Right ventricle myocardium inferior (tissue), 1 donor: ENCODE results near the gene CLDN5. TPM values are rescaled to one million over a fixed set of nuclear protein-coding genes. Genes with fewer than 3 reads are reported as not detected.

Source experiments
- ATAC-seq: fragments of 200-7000 bp; cut with Tn5 transposase; one replicate; pipeline ENCODE4 v1.9.1; 2020; ENCODE audit warnings: mild to moderate bottlenecking, moderate library complexity
- DNase-seq: peaks from one replicate; pipeline ENCODE4 v3.0.0; 2021; ENCODE audit errors: missing footprints
- intact Hi-C: fragments of 100-400 bp; cut with DNase I; formaldehyde crosslinking; loops from one replicate; pipeline ENCODE4 v1.11.0; 2022
- total RNA-seq: library from RNA; stranded (reverse); fragmentation: NEBNext Ultra II Directional; extraction: Animal tissue kit (Norgen Biotek cat#: 25700); gene quantifications from one replicate; pipeline ENCODE4 v1.2.1, GENCODE V29; 2021
- donor health status: DM: no; HTN: yes; CAD: no; lungs with severe emphysema.

Gene CLDN5
- total RNA-seq, 1 donor from 2014 or later: 29.9 TPM

DNA sequence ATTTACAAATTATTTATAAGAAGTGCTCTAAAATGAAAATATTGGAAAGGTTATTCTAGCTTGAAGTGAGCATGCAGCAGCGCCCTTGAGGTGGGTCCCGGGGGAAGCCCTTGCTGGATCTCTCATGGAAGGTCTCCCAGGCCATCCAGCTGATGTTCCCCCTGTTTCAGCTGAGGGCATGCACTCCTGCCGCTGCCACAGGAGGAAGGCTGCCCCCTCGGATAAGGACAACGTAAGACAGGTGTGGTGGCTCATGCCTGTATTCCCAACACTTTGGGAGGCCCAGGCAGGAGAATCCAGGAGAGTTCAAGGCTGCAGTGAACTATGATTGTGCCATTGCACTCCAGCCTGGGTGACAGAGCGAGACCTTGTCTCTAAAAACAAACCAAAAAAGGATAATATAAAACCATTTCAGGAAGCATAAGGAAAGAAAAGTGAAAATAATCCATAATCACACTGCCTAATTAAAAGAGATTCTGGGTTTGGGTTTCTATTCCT lies 29.5 kb downstream of the CLDN5 start:
- intact Hi-C loops: no loop called here
- ATAC-seq (no peak), DNase-seq (no peak)

- DNase-seq (no peak), ATAC-seq (no peak)
- intact Hi-C loops: no loop called here
Observed at GRCh38 chr22:19494001-19494560, 30.1 kb downstream of the CLDN5 start.

- DNase-seq (no peak), ATAC-seq (no peak)
- intact Hi-C loops: no loop called here
Observed at GRCh38 chr22:19492504-19493174, 31.6 kb downstream of the CLDN5 start.

DNA sequence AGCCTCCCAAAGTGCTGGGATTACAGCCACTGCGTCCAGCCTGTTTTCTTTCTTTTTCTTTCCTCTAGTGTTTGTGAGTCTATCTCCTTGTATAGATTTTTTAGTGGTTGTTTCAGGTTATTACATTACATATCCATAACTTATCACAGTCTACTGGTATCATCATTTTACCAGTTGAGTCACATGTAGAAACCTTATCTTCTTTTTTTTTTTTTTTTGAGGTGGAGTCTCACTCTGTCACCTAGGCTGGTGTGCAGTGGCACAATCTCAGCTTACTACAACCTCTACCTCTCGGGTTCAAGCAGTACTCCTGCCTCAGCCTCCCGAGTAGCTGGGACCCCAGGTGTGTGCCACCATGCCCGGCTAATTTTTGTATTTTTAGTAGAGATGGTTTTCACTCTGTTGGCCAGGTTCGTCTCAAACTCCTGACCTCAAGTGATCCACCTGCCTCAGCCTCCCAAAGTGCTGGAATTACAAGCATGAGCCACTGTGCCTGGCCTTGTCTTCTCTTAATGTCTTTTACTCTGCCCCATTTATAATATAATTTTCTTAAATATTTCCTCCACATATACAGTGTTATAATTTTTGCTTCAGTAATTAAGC lies 33.5 kb downstream of the CLDN5 start:
- ATAC-seq (no peak), DNase-seq (no peak)
- intact Hi-C loops: no loop called here

DNA sequence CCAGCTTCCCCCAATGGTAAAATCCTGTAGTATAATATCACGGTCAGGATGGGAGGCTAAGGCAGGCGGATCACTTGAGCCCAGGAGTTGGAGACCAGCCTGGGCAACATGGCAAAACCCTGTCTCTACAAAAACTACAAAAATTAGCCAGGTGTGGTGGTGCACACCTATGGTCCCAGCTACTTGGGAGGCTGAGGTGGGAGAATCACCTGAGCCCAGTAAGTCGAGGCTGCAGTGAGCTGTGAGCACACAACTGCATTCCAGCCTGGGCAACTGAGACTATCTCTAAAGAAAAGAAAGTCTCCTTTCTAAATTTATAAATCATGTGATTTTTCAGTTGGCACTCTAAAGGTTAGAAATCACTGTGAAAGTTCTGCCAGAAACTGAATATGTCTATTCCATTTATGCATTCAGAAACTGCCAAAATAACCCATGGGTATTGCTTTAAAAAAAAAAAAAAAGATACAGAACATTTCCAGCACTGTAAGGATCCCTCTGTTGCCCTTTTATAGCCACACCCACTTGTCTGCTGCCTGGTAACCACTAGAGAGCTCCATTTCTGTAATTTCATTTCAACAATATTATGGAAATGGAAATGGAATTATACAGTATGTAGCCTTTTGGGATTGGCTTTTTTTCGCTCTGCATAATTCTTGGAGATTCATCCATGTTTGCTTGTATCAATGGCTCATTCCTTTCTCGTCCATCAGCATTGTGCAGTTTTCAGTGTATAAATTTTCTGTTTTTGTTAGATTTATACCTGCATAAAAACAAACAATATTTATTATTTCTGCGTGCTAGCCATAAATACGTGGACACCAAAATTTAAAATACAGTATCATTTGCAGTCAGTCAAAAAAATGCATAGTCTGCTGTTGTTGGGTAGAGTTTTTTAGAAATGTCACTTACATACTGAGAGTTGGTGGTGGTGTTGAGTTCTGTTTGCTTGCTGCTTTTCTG lies 35.0 kb downstream of the CLDN5 start:
- intact Hi-C loops: no loop called here
- DNase-seq (no peak), ATAC-seq (no peak)

DNA sequence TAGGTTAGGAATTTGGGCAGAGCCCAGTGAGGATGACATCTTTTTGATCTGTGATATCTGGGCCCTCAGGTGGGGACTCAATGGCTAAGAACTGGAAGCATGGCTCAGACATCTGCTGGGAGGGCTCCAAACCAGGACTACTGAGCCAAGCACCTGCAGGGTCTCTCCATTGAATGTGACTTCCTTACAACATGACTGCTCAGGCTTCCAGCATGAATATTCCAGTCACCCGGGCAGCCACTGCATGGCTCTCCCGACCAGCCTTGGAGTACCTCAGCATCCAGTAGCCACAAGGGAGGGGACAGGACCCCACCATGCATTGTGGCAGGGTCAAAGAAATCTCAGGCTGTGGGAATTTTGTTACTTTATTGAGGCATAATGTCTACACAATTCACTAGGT lies 35.9 kb downstream of the CLDN5 start:
- intact Hi-C loops: no loop called here
- no peak for DNase-seq
- ATAC-seq: no peak

DNA sequence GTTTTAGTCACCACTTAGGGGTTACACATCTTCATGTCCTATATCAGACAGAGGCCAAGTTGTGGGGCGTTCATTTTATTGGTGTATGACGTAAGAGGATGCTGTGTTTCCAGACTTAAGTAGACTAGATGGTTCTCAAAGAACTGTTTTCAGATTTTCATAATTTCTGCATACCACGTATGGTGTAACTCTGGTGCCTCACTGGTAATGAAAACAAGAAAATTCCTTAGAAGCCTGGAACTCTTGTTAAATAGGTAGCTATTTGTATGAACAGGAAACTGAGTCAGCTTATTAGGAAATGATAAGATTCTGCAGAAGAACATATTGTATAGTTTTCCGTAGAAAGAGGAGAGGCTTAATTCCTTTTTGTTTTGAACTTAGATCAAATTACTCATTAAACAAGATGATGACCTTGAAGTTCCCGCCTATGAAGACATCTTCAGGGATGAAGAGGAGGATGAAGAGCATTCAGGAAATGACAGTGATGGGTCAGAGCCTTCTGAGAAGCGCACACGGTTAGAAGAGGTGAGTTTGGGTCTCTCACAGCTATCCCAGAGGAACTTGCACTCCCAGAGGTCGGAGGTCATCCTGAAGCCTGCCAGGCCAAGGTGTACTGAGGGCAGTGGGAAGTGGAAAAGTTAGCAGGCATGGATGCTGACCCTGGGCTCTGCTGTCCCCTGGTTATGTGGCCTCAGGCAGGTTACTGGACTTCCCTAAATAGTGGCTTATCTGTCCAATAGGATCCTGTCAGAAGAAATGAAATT lies 40.5 kb downstream of the CLDN5 start:
- intact Hi-C loops: no loop called here
- no peak for DNase-seq
- ATAC-seq: no peak

- ATAC-seq (no peak), DNase-seq (no peak)
- intact Hi-C loops: no loop called here
Observed at GRCh38 chr22:19482297-19482696, 41.9 kb downstream of the CLDN5 start.

- DNase-seq (no peak), ATAC-seq (no peak)
- intact Hi-C loops: no loop called here
Observed at GRCh38 chr22:19480789-19481188, 43.4 kb downstream of the CLDN5 start.

DNA sequence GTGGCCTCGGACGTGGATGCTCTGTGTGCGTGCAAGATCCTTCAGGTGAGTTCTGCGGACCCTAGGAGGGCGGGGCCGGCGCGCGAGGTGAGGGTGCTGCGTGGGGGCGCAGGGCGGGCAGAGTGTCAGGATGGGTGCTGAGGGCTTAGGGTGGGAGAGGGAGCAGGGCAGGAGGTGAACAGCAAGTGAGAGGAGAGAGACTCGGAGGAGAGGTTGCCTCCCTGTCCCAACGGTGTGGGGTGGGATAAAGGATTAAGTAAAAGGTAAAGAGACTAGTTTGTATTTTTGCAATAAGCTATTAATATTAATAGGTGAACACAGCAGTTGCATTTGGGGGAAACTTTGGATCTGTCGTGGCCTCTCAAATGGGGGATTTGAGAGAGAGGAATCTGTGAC lies 44.0 kb downstream of the CLDN5 start:
- ATAC-seq (no peak), DNase-seq (no peak)
- intact Hi-C loops: no loop called here

GRCh38 chr22:19479355-19480172 lies 44.6 kb downstream of the CLDN5 start, which contains the start of gene CDC45:
TSS of gene CDC45 (plus strand) at chr22:19479920. CDS start at chr22:19479969, 49 bp downstream.
- peak; percentile 97 for ATAC-seq
- peak; percentile 97 for DNase-seq
- intact Hi-C loops: loop anchor here (2.0 to 5.0 kb wide), 3 partner anchors 47 to 357 kb away; partner anchors contain the start of genes CLTCL1, DGCR2 and MRPL40

DNA sequence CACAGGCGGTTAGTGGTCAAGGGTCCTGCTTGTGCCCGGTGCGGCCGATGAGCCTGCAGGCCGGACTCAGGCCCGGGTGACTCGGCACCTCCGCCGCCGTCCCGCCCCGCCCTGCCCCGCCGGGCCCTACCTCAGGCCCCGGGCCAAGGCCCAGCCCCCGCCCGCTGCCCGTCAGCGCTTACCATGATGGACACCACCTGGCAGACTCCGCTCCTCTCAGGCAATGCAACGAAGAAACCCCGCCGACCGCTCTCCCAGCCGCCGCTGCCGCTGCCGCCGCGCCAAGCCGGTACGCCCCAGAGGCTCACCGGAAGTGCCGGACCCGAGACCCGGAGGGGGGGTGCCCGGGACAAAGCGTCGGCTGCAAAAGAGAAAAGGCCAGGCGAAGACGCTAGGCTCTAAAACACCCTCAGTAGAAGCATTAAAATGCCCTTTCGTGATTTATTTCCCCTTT lies 45.3 kb downstream of the CLDN5 start, which contains the start of gene UFD1:
Gene UFD1 (minus strand): TSS at position 293 of the 454 bp plus-strand sequence. CDS start 108 bp downstream, at position 185.
- ATAC-seq (peak; percentile 82), DNase-seq (peak; percentile 93)
- intact Hi-C loops: loop anchor here (2.0 to 5.0 kb wide), 3 partner anchors 46 to 357 kb away; partner anchors contain the start of genes CLTCL1, DGCR2 and MRPL40

GRCh38 chr22:19478045-19478900 lies 45.9 kb downstream of the CLDN5 start:
- intact Hi-C loops: loop anchor here (2.0 to 5.0 kb wide), 3 partner anchors 45 to 356 kb away; partner anchors contain the start of genes CLTCL1, DGCR2 and MRPL40
- ATAC-seq (no peak), DNase-seq (no peak)

DNA sequence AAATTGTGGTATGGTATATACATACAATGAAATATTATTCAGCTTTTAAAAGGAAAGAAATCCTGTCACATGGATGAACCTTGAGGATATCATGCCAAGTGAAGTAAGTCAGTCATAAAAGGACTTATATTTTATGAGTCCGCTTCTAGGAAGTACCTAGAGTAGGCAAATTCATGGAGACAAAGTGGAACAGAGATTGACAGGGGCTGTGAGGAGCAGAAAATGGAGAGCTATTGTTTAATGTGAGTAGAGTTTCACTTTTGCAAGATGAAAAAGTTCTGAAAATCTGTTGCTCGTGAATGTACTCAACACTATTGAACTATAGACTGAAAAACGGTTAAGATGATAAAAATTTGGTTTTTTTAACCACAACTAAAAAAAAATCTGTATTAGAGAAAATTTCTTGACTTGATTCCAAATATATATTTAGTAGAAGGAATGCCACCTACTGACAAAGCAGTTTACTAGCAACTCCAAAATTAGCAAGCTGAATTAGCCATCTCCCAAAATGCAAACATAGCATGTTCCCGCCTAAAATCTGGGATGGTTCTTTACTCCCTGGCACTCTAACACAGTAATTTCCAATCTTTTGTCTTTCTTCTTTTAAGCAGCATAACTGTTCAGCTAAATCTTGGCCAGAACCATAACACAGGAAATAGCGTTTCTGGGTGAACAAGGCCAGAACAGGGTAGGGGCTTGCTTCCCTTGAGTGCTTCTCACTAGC lies 46.7 kb downstream of the CLDN5 start:
- intact Hi-C loops: loop anchor here (2.0 to 5.0 kb wide), 3 partner anchors 45 to 355 kb away; partner anchors contain the start of genes CLTCL1, DGCR2 and MRPL40
- ATAC-seq: no peak

DNA sequence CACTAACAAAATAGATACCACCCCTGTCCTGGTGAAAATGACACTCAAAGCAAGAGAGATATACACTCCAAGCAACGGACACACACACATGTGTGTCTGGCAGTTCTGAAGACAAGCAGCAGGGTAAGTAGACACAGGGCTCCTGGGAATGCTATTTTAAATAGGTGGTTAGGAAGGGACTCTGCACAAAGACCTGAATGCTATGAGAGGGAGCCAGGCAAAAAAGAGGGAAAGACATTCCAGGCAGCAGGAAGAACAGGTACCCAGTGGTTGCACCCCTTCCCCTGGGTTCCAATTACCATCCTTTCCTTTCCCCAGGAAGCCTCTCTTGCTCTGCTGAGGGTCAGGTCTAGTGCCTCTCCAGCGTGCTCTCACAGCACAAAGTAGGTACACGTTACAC lies 48.2 kb downstream of the CLDN5 start:
- intact Hi-C loops: loop anchor here (5.0 kb wide), 2 partner anchors 184 to 354 kb away; partner anchors contain the start of genes CLTCL1 and DGCR2
- DNase-seq (no peak), ATAC-seq (no peak)

More for the DNA sequence above, 46.7 kb downstream of the CLDN5 start:
- no peak for DNase-seq
